ENCODE data around the gene ZNF747.

ZNF747 gene

GRCh38 chr16:30534368-30535105, at the start of gene ZNF747:
TSS of gene ZNF747 (minus strand) at chr16:30534858. CDS start at chr16:30534679, 179 bp downstream.
- no peaks in the 10 kb centered on the region for H3K27me3 Mint-ChIP-seq (ENCODE audit: low read depth)
- H3K9me3 Mint-ChIP-seq = no peaks in the 10 kb centered on the region
- H3K4me1 Mint-ChIP-seq (ENCODE audit: low read depth) = peaks cover 35% of the 10 kb centered on the region
- DNase-seq (ENCODE audit: low spot score) = peak; percentile 89
- peak within 1 kb of the TSS; percentile 98 for H3K27ac Mint-ChIP-seq
- peaks cover 15% of the 10 kb centered on the region for H3K36me3 Mint-ChIP-seq (ENCODE audit: low read depth)
- H3K4me3 Mint-ChIP-seq = peak within 1 kb of the TSS; percentile 96

GRCh38 chr16:30582611-30583340, 48.1 kb upstream of the ZNF747 start:
- peak overlapping the region; percentile 24 for H3K4me3 Mint-ChIP-seq
- H3K9me3 Mint-ChIP-seq = no peaks in the 10 kb centered on the region
- DNase-seq (ENCODE audit: low spot score) = no peak
- H3K36me3 Mint-ChIP-seq (ENCODE audit: low read depth) = peaks cover 26% of the 10 kb centered on the region
- H3K4me1 Mint-ChIP-seq (ENCODE audit: low read depth) = peaks cover 15% of the 10 kb centered on the region
- H3K27ac Mint-ChIP-seq = no peak overlapping the region
- H3K27me3 Mint-ChIP-seq (ENCODE audit: low read depth) = no peaks in the 10 kb centered on the region

- no peak for DNase-seq (ENCODE audit: low spot score)
- Mint-ChIP-seq H3K27ac (no peak overlapping the region), H3K4me1 (ENCODE audit: low read depth) (peaks cover 9% of the 10 kb centered on the region), H3K4me3 (no peak overlapping the region), H3K27me3 (ENCODE audit: low read depth) (no peaks in the 10 kb centered on the region), H3K9me3 (no peaks in the 10 kb centered on the region), H3K36me3 (ENCODE audit: low read depth) (peaks cover 20% of the 10 kb centered on the region)
Observed at GRCh38 chr16:30581457-30581856, 46.8 kb upstream of the ZNF747 start.

GRCh38 chr16:30574678-30575077, 40.0 kb upstream of the ZNF747 start:
- no peak for DNase-seq (ENCODE audit: low spot score)
- peak overlapping the region; percentile 20 for H3K27ac Mint-ChIP-seq

GRCh38 chr16:30571445-30572322, 37.0 kb upstream of the ZNF747 start, which contains the start of gene ZNF688:
TSS of gene ZNF688 (minus strand) at chr16:30571714. CDS start at chr16:30571629, 85 bp downstream.
- Mint-ChIP-seq H3K4me3 (peak within 1 kb of the TSS; percentile 97), H3K27me3 (ENCODE audit: low read depth) (no peaks in the 10 kb centered on the region), H3K36me3 (ENCODE audit: low read depth) (peaks cover 11% of the 10 kb centered on the region), H3K27ac (peak within 1 kb of the TSS; percentile 94), H3K4me1 (ENCODE audit: low read depth) (peaks cover 41% of the 10 kb centered on the region), H3K9me3 (no peaks in the 10 kb centered on the region)
- DNase-seq (ENCODE audit: low spot score) = peak; percentile 93

More at GRCh38 chr16:30574678-30575077, 40.0 kb upstream of the ZNF747 start:
- Mint-ChIP-seq H3K4me1 (ENCODE audit: low read depth) (peaks cover 21% of the 10 kb centered on the region), H3K36me3 (ENCODE audit: low read depth) (peaks cover 15% of the 10 kb centered on the region), H3K4me3 (peak overlapping the region; percentile 32), H3K27me3 (ENCODE audit: low read depth) (no peaks in the 10 kb centered on the region), H3K9me3 (no peaks in the 10 kb centered on the region)

GRCh38 chr16:30570636-30571444, 36.2 kb upstream of the ZNF747 start:
- Mint-ChIP-seq H3K27me3 (ENCODE audit: low read depth) (no peaks in the 10 kb centered on the region), H3K36me3 (ENCODE audit: low read depth) (peaks cover 10% of the 10 kb centered on the region), H3K4me1 (ENCODE audit: low read depth) (peaks cover 46% of the 10 kb centered on the region), H3K9me3 (no peaks in the 10 kb centered on the region), H3K27ac (peak overlapping the region; percentile 85), H3K4me3 (peak overlapping the region; percentile 89)
- DNase-seq (ENCODE audit: low spot score) = no peak

GRCh38 chr16:30569746-30570635, 35.3 kb upstream of the ZNF747 start:
- Mint-ChIP-seq H3K27ac (peak overlapping the region; percentile 15), H3K4me3 (peak overlapping the region; percentile 89)

GRCh38 chr16:30569281-30569680, 34.6 kb upstream of the ZNF747 start:
- Mint-ChIP-seq H3K9me3 (no peaks in the 10 kb centered on the region), H3K4me1 (ENCODE audit: low read depth) (peaks cover 40% of the 10 kb centered on the region), H3K36me3 (ENCODE audit: low read depth) (peaks cover 4% of the 10 kb centered on the region), H3K4me3 (peak overlapping the region; percentile 12), H3K27ac (peak overlapping the region; percentile 85), H3K27me3 (ENCODE audit: low read depth) (no peaks in the 10 kb centered on the region)
- DNase-seq (ENCODE audit: low spot score) = no peak

More at GRCh38 chr16:30569746-30570635, 35.3 kb upstream of the ZNF747 start:
- DNase-seq (ENCODE audit: low spot score) = no peak
- no peaks in the 10 kb centered on the region for H3K9me3 Mint-ChIP-seq
- H3K36me3 Mint-ChIP-seq (ENCODE audit: low read depth) = peaks cover 8% of the 10 kb centered on the region
- H3K4me1 Mint-ChIP-seq (ENCODE audit: low read depth) = peaks cover 44% of the 10 kb centered on the region
- no peaks in the 10 kb centered on the region for H3K27me3 Mint-ChIP-seq (ENCODE audit: low read depth)

GRCh38 chr16:30567991-30568638, 33.5 kb upstream of the ZNF747 start:
- H3K4me1 Mint-ChIP-seq (ENCODE audit: low read depth) = peaks cover 35% of the 10 kb centered on the region
- H3K36me3 Mint-ChIP-seq (ENCODE audit: low read depth) = peaks cover 4% of the 10 kb centered on the region
- no peaks in the 10 kb centered on the region for H3K27me3 Mint-ChIP-seq (ENCODE audit: low read depth)
- peak overlapping the region; percentile 93 for H3K27ac Mint-ChIP-seq
- H3K9me3 Mint-ChIP-seq = no peaks in the 10 kb centered on the region
- DNase-seq (ENCODE audit: low spot score) = peak; percentile 61
- peak overlapping the region; percentile 76 for H3K4me3 Mint-ChIP-seq

GRCh38 chr16:30567160-30567990, 32.7 kb upstream of the ZNF747 start:
- no peaks in the 10 kb centered on the region for H3K9me3 Mint-ChIP-seq
- DNase-seq (ENCODE audit: low spot score) = peak; percentile 63
- H3K4me3 Mint-ChIP-seq = peak overlapping the region; percentile 76
- H3K4me1 Mint-ChIP-seq (ENCODE audit: low read depth) = peaks cover 33% of the 10 kb centered on the region
- H3K36me3 Mint-ChIP-seq (ENCODE audit: low read depth) = peaks cover 4% of the 10 kb centered on the region
- no peaks in the 10 kb centered on the region for H3K27me3 Mint-ChIP-seq (ENCODE audit: low read depth)
- peak overlapping the region; percentile 93 for H3K27ac Mint-ChIP-seq

- Mint-ChIP-seq H3K9me3 (no peaks in the 10 kb centered on the region), H3K36me3 (ENCODE audit: low read depth) (no peaks in the 10 kb centered on the region), H3K27me3 (ENCODE audit: low read depth) (no peaks in the 10 kb centered on the region), H3K4me1 (ENCODE audit: low read depth) (peaks cover 31% of the 10 kb centered on the region), H3K27ac (no peak overlapping the region), H3K4me3 (no peak overlapping the region)
- DNase-seq (ENCODE audit: low spot score) = no peak
Observed at GRCh38 chr16:30566531-30566930, 31.9 kb upstream of the ZNF747 start.

All from T-helper 2 cell treated with Interferon-gamma antibody and Interleukin-4, amounts not matched to agents 5 μg/mL and 100 μg/mL, for 36 hours (primary cell).